ENCODE results near the gene CSMD2.

The CSMD2 gene

DNA sequence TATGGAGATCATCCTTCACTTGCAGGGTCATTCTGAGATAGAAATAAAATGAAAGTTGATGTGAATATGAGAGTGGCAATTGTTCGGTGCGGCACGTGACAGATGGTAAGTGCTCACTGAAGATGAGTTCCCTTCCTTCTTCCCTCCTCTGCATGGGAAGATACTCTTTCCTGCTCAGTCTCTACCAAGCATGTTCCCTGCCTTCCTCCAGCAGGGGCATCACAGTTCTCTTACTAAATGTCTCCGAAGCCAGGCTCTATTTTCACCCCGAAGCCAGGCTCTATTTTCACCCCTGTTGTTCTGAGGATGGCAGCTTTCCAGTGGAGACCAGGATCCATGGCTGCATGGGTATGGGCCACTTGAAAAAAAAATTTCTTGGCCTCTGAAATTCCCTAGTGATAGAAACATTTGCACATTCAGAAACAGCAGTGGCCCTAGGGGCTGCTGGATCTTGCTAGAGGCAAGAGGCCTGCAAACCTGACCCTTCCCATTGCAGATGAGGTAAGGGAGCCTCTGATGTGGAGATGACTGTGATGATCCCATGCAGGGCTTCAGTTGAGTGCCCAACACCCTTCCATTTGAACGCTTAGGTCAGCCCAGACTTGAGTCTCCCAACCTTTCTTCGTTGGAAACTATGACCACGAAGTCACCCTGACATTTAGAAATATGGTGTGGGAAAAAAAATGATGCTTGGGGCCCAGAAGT lies 424.8 kb downstream of the CSMD2 start:
- TF ChIP-seq Cebpa-rat (IDR thresholded peaks at IDR 0.05): no peak
- H3K4me2 ChIP-seq: no peak overlapping the region
- H3K27ac ChIP-seq: no peak overlapping the region
- H3K27me3 ChIP-seq: no peaks in the 10 kb centered on the region
- H4K20me1 ChIP-seq: no peaks in the 10 kb centered on the region
- H3K4me1 ChIP-seq: no peaks in the 10 kb centered on the region
- H3K9me3 ChIP-seq: no peaks in the 10 kb centered on the region
- H3K4me3 ChIP-seq: no peak overlapping the region
- no peaks in the 10 kb centered on the region for H3K36me3 ChIP-seq
- no peak overlapping the region for H3K9ac ChIP-seq

DNA sequence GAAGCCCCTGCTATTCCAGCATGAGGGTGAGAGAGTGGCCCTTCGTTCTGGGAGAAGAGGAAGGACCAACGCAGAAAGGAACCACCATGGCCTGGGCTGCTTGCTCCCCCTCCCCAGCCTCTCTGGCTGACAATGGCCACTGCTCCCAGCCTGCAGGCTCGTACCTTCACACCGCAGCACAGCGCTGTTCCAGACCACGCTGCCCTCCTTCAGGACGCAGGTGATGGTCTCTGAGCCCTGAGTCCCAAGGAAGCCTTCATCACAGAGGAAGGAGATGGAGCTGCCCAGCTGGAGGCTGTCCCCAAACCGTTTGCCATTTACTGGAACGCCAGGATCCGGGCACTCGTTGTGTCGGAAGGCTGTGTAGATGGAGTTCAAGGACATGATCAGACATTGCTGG lies 426.1 kb downstream of the CSMD2 start:
- Histone ChIP-seq H3K36me3 (no peaks in the 10 kb centered on the region), H3K4me3 (no peak overlapping the region), H4K20me1 (no peaks in the 10 kb centered on the region), H3K4me2 (no peak overlapping the region), H3K4me1 (no peaks in the 10 kb centered on the region), H3K9ac (no peak overlapping the region), H3K27ac (no peak overlapping the region), H3K27me3 (no peaks in the 10 kb centered on the region), H3K9me3 (no peaks in the 10 kb centered on the region)
- TF ChIP-seq Cebpa-rat (IDR thresholded peaks at IDR 0.05): no peak

DNA sequence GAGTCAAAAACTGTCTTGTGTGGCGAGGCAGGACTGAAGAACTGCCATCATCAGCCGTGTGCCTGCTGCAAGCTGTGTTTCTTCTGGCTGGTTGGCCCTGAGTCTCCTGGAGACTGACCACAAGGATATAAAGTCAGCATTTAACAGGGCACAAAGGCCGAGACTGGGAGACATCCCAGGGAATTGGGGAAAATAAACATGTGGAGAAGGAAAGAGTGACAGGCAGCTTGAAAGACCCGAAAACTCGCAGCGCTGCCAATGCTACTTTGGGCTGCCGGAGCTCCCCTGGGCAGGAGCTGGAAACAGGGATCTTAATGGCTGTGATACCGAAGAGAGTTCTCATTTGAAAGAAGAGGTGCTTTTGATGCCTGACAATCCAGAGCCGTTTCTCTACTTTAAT lies 426.5 kb downstream of the CSMD2 start:
- no peaks in the 10 kb centered on the region for H3K27me3 ChIP-seq
- H3K4me2 ChIP-seq: no peak overlapping the region
- no peak overlapping the region for H3K9ac ChIP-seq
- H3K36me3 ChIP-seq: no peaks in the 10 kb centered on the region
- H4K20me1 ChIP-seq: no peaks in the 10 kb centered on the region
- no peak overlapping the region for H3K4me3 ChIP-seq
- H3K27ac ChIP-seq: no peak overlapping the region
- H3K9me3 ChIP-seq: no peaks in the 10 kb centered on the region
- no peak for TF ChIP-seq Cebpa-rat (IDR thresholded peaks at IDR 0.05)
- H3K4me1 ChIP-seq: no peaks in the 10 kb centered on the region

DNA sequence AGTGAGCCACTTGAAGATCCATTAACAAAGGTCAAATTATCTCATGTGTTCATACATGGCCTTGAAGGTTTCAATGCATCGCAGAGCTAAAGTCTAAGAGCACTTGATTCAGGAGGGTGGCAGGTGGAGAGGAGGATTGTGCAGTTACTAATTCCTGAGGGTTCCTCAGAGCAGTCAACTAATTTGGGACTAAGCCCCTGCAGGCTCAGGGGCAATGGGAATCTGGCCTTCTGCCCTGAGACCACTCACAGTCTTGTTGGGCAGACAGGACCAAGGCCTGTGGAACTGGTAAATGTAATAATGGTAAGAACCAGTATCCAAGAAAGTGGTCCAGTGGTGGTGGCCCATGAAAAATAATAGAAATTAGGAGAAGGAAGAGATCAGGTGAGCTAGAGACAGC lies 428.5 kb downstream of the CSMD2 start:
- Histone ChIP-seq H3K36me3 (no peaks in the 10 kb centered on the region), H3K9me3 (no peaks in the 10 kb centered on the region), H3K27ac (no peak overlapping the region), H3K4me1 (peaks cover 6% of the 10 kb centered on the region; the same call in 1 of the 2 replicates), H3K27me3 (no peaks in the 10 kb centered on the region), H3K4me3 (no peak overlapping the region), H4K20me1 (no peaks in the 10 kb centered on the region), H3K4me2 (no peak overlapping the region), H3K9ac (no peak overlapping the region)
- no peak for TF ChIP-seq Cebpa-rat (IDR thresholded peaks at IDR 0.05)

DNA sequence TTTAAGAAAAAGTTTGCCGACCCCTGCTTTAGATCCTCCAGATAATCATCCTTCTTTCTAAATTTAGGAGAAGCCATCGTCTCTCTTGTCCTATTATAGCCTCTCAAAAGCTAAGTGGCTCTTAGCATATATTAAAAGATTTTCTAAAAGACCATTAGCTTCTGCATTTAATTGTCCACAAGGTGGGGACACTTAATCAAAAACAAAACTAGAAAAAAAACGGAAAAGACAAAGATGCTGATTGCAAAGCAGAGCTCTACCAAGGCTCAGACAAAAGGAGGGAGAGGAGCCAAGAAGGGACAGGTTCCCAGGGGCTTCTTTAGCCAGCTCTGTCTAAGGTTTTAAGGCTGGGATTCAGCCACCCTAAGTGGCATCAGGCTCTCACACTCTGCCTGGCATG lies 429.4 kb downstream of the CSMD2 start:
- no peaks in the 10 kb centered on the region for H4K20me1 ChIP-seq
- no peak overlapping the region for H3K4me3 ChIP-seq
- TF ChIP-seq Cebpa-rat (IDR thresholded peaks at IDR 0.05): no peak
- no peak overlapping the region for H3K9ac ChIP-seq
- no peak overlapping the region for H3K27ac ChIP-seq
- no peaks in the 10 kb centered on the region for H3K27me3 ChIP-seq
- no peaks in the 10 kb centered on the region for H3K9me3 ChIP-seq
- no peak overlapping the region for H3K4me2 ChIP-seq
- H3K36me3 ChIP-seq: no peaks in the 10 kb centered on the region
- peaks cover 6% of the 10 kb centered on the region; the same call in 1 of the 2 replicates for H3K4me1 ChIP-seq

DNA sequence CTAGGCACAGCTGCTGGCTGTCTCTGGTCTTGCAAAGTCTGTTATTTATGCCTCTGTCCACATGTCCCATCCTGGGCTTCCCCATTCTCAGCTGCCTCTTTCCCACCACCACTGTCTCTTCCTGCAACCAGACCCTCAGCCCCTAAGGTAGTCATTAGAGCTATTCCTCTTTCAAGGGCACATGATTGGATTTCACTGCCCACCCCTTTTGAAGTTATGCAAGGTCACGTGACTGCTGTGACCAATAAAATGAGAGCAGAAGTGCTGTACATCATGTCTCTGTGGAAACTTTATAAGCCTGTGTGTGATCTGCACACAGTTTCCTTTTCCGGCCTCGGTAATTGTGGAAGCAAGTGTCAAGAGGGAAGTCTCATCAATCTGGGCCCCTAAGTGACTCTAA lies 437.7 kb downstream of the CSMD2 start:
- Histone ChIP-seq H4K20me1 (no peaks in the 10 kb centered on the region), H3K4me3 (no peak overlapping the region), H3K27me3 (no peaks in the 10 kb centered on the region), H3K36me3 (no peaks in the 10 kb centered on the region), H3K9me3 (no peaks in the 10 kb centered on the region), H3K27ac (no peak overlapping the region), H3K9ac (no peak overlapping the region), H3K4me1 (peaks cover 10% of the 10 kb centered on the region; the same call in 1 of the 2 replicates), H3K4me2 (0 out of 2 replicates have a peak overlapping the region, but pooled peaks have one; percentile 5)
- TF ChIP-seq Cebpa-rat (IDR thresholded peaks at IDR 0.05): no peak

DNA sequence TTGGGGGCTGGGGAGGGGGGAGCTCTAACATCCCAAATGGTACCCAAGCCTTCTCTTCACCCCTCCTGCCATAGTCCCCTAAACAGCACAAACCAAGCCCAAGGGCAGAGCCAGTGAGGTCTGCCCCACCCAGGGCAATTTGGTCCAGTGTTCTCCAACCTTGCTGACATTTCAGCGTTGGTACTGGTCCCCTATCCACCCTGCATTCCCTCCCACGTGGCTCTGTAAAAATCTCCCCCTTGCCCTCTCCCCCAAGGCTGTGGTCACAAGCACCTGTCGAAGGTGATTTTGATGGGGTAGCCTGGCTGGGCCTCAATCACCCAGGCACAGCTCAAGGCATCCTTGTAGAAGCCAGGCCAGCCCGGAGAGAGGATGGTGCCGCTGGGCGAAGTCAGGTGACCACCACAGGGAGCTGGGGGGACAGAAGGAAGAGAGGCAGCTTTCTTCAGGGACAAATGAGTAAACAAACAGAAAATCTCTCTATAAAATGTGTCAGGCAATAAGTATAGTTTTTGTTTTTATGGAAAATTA lies 438.7 kb downstream of the CSMD2 start:
- no peak overlapping the region for H3K27ac ChIP-seq
- H3K36me3 ChIP-seq: no peaks in the 10 kb centered on the region
- no peaks in the 10 kb centered on the region for H3K27me3 ChIP-seq
- no peak overlapping the region for H3K4me2 ChIP-seq
- H3K9me3 ChIP-seq: no peaks in the 10 kb centered on the region
- H3K4me3 ChIP-seq: no peak overlapping the region
- H3K4me1 ChIP-seq: peaks cover 9% of the 10 kb centered on the region
- H3K9ac ChIP-seq: no peak overlapping the region
- H4K20me1 ChIP-seq: no peaks in the 10 kb centered on the region
- no peak for TF ChIP-seq Cebpa-rat (IDR thresholded peaks at IDR 0.05)

DNA sequence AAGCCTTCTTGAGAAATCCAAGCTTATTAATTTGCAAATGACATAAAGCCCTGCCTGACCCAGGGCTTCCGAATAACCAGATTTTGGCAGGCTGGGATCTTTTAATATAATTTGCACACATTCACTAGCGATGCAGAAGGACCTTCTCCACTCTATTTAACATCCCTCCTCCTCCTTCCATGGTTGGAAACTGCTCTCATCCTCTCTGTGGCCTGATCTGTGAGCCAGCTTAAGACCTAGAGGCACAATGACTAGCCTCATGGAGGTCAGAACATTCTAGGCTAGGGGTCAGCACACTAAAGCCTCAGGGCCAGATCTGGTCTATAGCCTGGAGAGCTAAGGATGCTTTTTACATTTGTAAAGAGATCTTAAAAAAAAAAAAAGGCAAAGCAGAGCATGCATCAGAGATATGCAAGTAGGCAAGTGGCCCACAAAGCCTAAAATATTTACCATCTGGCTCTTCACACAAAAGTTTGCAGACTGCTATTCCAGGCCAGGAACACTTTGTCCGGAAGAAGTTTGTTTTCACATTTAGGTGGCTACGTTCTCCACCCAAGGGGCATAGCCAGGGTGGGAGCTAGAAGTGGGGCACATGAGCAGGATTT lies 439.4 kb downstream of the CSMD2 start:
- no peaks in the 10 kb centered on the region for H3K9me3 ChIP-seq
- no peak overlapping the region for H3K27ac ChIP-seq
- no peaks in the 10 kb centered on the region for H3K36me3 ChIP-seq
- no peak for TF ChIP-seq Cebpa-rat (IDR thresholded peaks at IDR 0.05)
- H3K27me3 ChIP-seq: no peaks in the 10 kb centered on the region
- no peak overlapping the region for H3K4me3 ChIP-seq
- H3K9ac ChIP-seq: no peak overlapping the region
- no peak overlapping the region for H3K4me2 ChIP-seq
- peaks cover 14% of the 10 kb centered on the region for H3K4me1 ChIP-seq
- H4K20me1 ChIP-seq: no peaks in the 10 kb centered on the region

DNA sequence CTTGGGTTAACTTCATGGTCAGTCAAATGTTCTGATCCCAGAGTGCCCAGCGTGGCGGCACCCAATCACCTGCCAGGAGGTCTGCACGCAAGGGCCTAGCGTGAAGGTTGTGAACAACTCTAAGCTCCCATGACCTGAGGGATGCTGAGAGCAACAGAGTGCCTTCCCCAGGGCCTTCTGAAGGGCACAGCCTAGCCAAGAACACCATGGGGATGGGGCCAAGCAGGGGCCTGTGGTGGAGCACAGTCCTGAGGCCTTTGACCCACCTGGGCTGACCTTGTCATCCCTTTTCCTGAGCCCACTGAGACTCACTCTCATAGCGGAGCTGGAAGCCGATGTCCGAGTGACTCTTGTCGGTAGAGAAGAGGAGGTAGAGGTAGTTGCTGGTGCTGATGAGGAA lies 440.0 kb downstream of the CSMD2 start:
- Histone ChIP-seq H3K4me1 (peaks cover 14% of the 10 kb centered on the region), H3K4me2 (no peak overlapping the region), H3K9me3 (no peaks in the 10 kb centered on the region), H4K20me1 (no peaks in the 10 kb centered on the region), H3K27ac (no peak overlapping the region), H3K9ac (no peak overlapping the region), H3K4me3 (no peak overlapping the region), H3K36me3 (no peaks in the 10 kb centered on the region), H3K27me3 (no peaks in the 10 kb centered on the region)
- TF ChIP-seq Cebpa-rat (IDR thresholded peaks at IDR 0.05): no peak

DNA sequence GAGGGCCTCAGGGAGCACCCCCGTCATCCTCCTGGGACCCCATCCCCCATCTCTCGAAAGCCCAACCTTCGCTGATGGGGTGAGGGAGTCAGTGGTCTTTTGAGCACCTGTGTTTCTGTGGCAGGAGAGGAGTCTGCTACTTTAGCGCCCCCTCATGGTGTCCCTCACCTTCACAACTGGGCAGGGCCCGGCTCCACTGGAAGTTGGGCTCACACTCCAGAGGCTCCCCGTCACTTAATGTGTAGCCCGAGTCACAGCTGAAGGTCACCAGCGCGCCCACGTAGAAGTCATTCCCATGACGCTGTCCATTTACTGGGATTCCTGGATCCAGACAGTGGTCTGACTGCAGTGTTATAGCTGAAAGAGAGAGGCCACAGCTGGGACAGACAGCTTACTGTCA lies 440.7 kb downstream of the CSMD2 start:
- H3K27ac ChIP-seq: no peak overlapping the region
- H3K27me3 ChIP-seq: no peaks in the 10 kb centered on the region
- H3K9me3 ChIP-seq: no peaks in the 10 kb centered on the region
- no peaks in the 10 kb centered on the region for H4K20me1 ChIP-seq
- H3K9ac ChIP-seq: no peak overlapping the region
- no peak overlapping the region for H3K4me2 ChIP-seq
- no peak for TF ChIP-seq Cebpa-rat (IDR thresholded peaks at IDR 0.05)
- peaks cover 14% of the 10 kb centered on the region for H3K4me1 ChIP-seq
- H3K36me3 ChIP-seq: no peaks in the 10 kb centered on the region
- H3K4me3 ChIP-seq: no peak overlapping the region
